Glomerular visceral epithelial cell (primary cell): ENCODE measurements around the gene CITED2.

Experiments used
- DNase-seq: peaks from one replicate; pipeline ENCODE4 v3.0.0-alpha.2; 2016; ENCODE audit errors: extremely low spot score

The CITED2 gene

GRCh38 chr6:139381216-139381865 lies 6.9 kb upstream of the CITED2 start:
- DNase-seq, result no peak

- no peak for DNase-seq
Measured at GRCh38 chr6:139380611-139381010, 6.2 kb upstream of the CITED2 start.

- no peak for DNase-seq
Measured at GRCh38 chr6:139380168-139380567, 5.7 kb upstream of the CITED2 start.

GRCh38 chr6:139378882-139379341 lies 4.5 kb upstream of the CITED2 start:
- peak; percentile 63 for DNase-seq

- no peak for DNase-seq
Measured at GRCh38 chr6:139378226-139378625, 3.8 kb upstream of the CITED2 start.

- DNase-seq, result peak; percentile 80
Measured at GRCh38 chr6:139376604-139377218, 2.3 kb upstream of the CITED2 start.

- peak; percentile 60 for DNase-seq
Measured at GRCh38 chr6:139376017-139376330, 1.5 kb upstream of the CITED2 start.

GRCh38 chr6:139375226-139376016 lies 973 bp upstream of the CITED2 start:
- peak; percentile 96 for DNase-seq

- no peak for DNase-seq
Measured at GRCh38 chr6:139373928-139374356, 506 bp downstream of the CITED2 start.

GRCh38 chr6:139373154-139373927 lies 1.1 kb downstream of the CITED2 start:
- DNase-seq, result peak; percentile 63

GRCh38 chr6:139372326-139373153 lies 1.9 kb downstream of the CITED2 start:
- DNase-seq, result peak; percentile 50

GRCh38 chr6:139371421-139372203 lies 2.8 kb downstream of the CITED2 start:
- peak; percentile 23 for DNase-seq

GRCh38 chr6:139370999-139371345 lies 3.5 kb downstream of the CITED2 start:
- no peak for DNase-seq

GRCh38 chr6:139370283-139370998 lies 4.0 kb downstream of the CITED2 start:
- DNase-seq, result peak; percentile 80

- DNase-seq, result peak; percentile 78
Measured at GRCh38 chr6:139369568-139370282, 4.7 kb downstream of the CITED2 start.

GRCh38 chr6:139369068-139369467 lies 5.4 kb downstream of the CITED2 start:
- no peak for DNase-seq

- no peak for DNase-seq
Measured at GRCh38 chr6:139368661-139369060, 5.8 kb downstream of the CITED2 start.

GRCh38 chr6:139367810-139368351 lies 6.6 kb downstream of the CITED2 start:
- no peak for DNase-seq

- no peak for DNase-seq
Measured at GRCh38 chr6:139364982-139365379, 9.5 kb downstream of the CITED2 start.
